Fibroblast of mammary gland (primary cell): ENCODE data around the gene ZNF391.

Experiments used
- DNase-seq: peaks from one replicate; pipeline ENCODE4 v3.0.0-alpha.2; 2010; ENCODE audit warnings: low read depth
- H3K4me3 ChIP-seq: 2 replicates; pipeline ENCODE4 v1.5.1; 2011; ENCODE audit warnings: low read depth, mild to moderate bottlenecking, low read length, moderate library complexity; ENCODE audit not compliant: control insufficient read depth
- CTCF ChIP-seq: conservative IDR thresholded peaks from 2 replicates; pipeline ENCODE4 v1.5.1; 2011; ENCODE audit warnings: low read depth, low read length, inconsistent platforms; ENCODE audit not compliant: control insufficient read depth, insufficient read depth

ZNF391 gene

DNA sequence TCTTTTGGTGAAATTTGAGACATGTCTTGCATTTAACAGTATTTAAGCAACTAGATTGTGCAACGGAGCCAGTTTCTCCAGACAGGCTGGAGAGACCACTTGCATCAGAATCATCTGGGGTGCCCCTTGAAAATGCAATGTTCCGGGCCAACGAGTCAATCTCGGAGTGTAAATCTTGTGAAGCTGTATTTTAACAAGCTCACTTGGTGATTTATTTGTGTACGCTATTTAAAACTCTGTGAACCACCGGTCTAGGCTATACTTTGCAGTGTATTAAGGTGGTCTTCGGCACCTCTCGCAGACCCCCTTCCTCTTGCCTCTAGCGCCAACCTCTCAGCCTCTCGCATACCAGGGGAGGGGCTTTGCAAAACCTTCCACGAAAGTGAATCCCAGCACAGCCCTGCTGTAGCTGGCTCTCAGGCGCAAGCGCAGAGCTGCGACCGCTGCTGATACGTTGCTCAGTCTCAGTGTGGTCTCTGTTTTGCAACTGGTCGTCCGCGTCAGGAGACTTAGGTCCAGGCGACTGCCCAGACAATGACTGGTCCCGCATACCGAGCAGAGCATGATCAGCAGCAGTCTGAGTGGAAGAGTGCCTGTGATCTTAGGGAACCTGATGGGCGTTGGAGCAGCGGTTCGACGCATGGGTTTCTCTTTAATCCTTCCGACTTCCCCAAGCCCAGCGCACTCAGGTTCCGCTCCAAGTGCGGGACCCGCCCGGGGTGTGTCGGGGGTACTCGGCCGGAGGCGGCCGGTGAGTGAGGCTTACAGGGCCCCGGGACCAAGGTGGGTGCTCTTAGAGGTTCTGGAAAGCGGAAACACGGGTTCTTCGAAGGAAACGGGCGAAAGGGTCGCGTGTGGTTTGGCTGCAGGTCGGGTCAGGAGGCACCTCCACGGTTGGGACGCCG lies at the start of gene ZNF391:
ZNF391 (plus strand) TSS at position 467 of the 905 bp plus-strand sequence. CDS start 11,612 bp downstream, outside the sequence.
- peak; percentile 90 for DNase-seq

GRCh38 chr6:27352850-27353249 lies 35.7 kb upstream of the ZNF391 start:
- TF ChIP-seq CTCF = no peak
- DNase-seq = no peak
- no peak overlapping the region for H3K4me3 ChIP-seq

More for the DNA sequence above, at the start of gene ZNF391:
- TF ChIP-seq CTCF = no peak
- H3K4me3 ChIP-seq = peak within 1 kb of the TSS; percentile 84

- no peak for DNase-seq
- no peak overlapping the region for H3K4me3 ChIP-seq
- no peak for TF ChIP-seq CTCF
Observed at GRCh38 chr6:27358786-27359185, 29.8 kb upstream of the ZNF391 start.

GRCh38 chr6:27359231-27359630 lies 29.3 kb upstream of the ZNF391 start:
- no peak for TF ChIP-seq CTCF
- no peak for DNase-seq
- no peak overlapping the region for H3K4me3 ChIP-seq

DNA sequence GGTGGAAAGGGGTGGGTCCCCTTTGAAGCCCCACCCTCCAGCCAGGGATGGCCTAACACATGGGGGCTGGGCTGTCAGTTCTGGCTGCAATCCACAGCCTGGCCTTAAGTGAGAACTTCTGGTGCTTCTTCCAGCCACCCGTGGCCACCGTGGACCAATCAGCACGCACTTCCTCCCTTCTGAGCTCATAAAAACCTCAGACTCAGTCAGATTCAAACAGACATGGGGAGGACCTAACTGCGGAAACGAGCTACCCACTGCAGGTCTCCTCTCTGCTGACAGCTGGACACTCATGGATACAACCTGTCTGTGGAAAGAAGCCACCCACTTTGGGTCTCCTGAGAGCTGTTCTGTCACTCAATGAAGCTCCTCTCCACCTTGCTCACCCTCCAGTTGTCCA lies 20.4 kb upstream of the ZNF391 start:
- TF ChIP-seq CTCF = no peak
- no peak for DNase-seq

GRCh38 chr6:27370391-27370790 lies 18.2 kb upstream of the ZNF391 start:
- TF ChIP-seq CTCF = no peak
- DNase-seq = no peak
- no peak overlapping the region for H3K4me3 ChIP-seq

More for the DNA sequence above, 20.4 kb upstream of the ZNF391 start:
- H3K4me3 ChIP-seq = no peak overlapping the region
